ENCODE data around the gene STPG2. TPM values are rescaled to one million over a fixed set of nuclear protein-coding genes. Genes with fewer than 3 reads are reported as not detected.

The STPG2 gene
- total and polyA plus RNA-seq, 12 donors: 0.07 to 1.8 (median 0.61) TPM; not detected in 3

DNA sequence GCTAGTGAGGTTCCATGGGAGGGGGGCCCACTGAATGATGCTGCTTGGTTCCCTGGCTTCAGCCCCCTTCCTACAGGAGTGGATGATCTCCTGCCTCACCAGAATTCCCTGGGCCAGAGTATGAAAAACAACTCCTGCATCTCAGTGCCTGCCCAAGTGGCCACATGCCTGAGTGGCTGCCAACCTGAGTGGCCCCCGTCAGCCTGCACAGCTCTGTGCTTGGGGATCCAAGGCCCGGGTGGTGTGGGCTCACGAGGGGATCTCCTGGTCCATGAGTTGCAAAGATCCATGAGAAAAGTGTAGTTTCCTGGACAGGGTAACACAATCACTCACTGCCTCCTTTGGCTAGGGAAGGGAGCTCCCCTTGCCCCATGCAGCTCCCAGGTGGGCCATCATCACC, 17.1 kb downstream of the STPG2 start:
- H3K27ac ChIP-seq: no peak overlapping the region
- TF ChIP-seq, protein P1, sequence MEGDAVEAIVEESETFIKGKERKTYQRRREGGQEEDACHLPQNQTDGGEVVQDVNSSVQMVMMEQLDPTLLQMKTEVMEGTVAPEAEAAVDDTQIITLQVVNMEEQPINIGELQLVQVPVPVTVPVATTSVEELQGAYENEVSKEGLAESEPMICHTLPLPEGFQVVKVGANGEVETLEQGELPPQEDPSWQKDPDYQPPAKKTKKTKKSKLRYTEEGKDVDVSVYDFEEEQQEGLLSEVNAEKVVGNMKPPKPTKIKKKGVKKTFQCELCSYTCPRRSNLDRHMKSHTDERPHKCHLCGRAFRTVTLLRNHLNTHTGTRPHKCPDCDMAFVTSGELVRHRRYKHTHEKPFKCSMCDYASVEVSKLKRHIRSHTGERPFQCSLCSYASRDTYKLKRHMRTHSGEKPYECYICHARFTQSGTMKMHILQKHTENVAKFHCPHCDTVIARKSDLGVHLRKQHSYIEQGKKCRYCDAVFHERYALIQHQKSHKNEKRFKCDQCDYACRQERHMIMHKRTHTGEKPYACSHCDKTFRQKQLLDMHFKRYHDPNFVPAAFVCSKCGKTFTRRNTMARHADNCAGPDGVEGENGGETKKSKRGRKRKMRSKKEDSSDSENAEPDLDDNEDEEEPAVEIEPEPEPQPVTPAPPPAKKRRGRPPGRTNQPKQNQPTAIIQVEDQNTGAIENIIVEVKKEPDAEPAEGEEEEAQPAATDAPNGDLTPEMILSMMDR (IDR thresholded peaks at IDR 0.05): no peak
- no peak for TF ChIP-seq POLR2A (IDR thresholded peaks at IDR 0.05)
- intact Hi-C loops (cut with DNase I): no loop called here
- no peak for DNase-seq
- 60 to 100% (median 83%) methylated on average over 2 to 3 of the region's 3 CpGs; no CpG with 5 or more reads in 1 of the 4 donors for WGBS, 4 donors
- no peak overlapping the region for H3K4me3 ChIP-seq
- H3K4me1 ChIP-seq (replicated peaks in 1 of 2): no peaks in the 10 kb centered on the region
- H3K36me3 ChIP-seq (replicated peaks in 1 of 2): no peaks in the 10 kb centered on the region
- no peaks in the 10 kb centered on the region for H3K27me3 ChIP-seq
- H3K9me3 ChIP-seq (replicated peaks in 1 of 3): no peaks in the 10 kb centered on the region

- DNase-seq: no peak
- Histone ChIP-seq H3K36me3 (replicated peaks in 1 of 2) (no peaks in the 10 kb centered on the region), H3K27me3 (no peaks in the 10 kb centered on the region), H3K4me1 (replicated peaks in 1 of 2) (no peaks in the 10 kb centered on the region), H3K4me3 (no peak overlapping the region), H3K9me3 (replicated peaks in 1 of 3) (no peaks in the 10 kb centered on the region), H3K27ac (no peak overlapping the region)
- intact Hi-C loops (cut with DNase I): no loop called here
- 45 to 89% (median 65%) methylated on average over 2 of the region's 2 CpGs; no CpG with 5 or more reads in 1 of the 4 donors for WGBS, 4 donors
- TF ChIP-seq, protein P1 (IDR thresholded peaks at IDR 0.05): no peak
- TF ChIP-seq POLR2A (IDR thresholded peaks at IDR 0.05): no peak
Measured at GRCh38 chr4:98125585-98125984, 17.7 kb downstream of the STPG2 start.

- H3K36me3 ChIP-seq (replicated peaks in 1 of 2): no peaks in the 10 kb centered on the region
- no peaks in the 10 kb centered on the region for H3K27me3 ChIP-seq
- no peak overlapping the region for H3K27ac ChIP-seq
- no peaks in the 10 kb centered on the region for H3K4me1 ChIP-seq (replicated peaks in 1 of 2)
- intact Hi-C loops (cut with DNase I): no loop called here
- peaks cover 0 to 8% (median 0%) of the 10 kb centered on the region in 3 donors for H3K9me3 ChIP-seq (replicated peaks in 1 of 3)
- DNase-seq: no peak
- WGBS, 4 donors: 87 to 100% (median 92%) methylated on average over 2 of the region's 2 CpGs
- H3K4me3 ChIP-seq: no peak overlapping the region
- TF ChIP-seq POLR2A (IDR thresholded peaks at IDR 0.05): no peak
- TF ChIP-seq, protein P1 (IDR thresholded peaks at IDR 0.05): no peak
Measured at GRCh38 chr4:98117363-98117762, 25.9 kb downstream of the STPG2 start.

GRCh38 chr4:98113012-98113411, 30.3 kb downstream of the STPG2 start:
- Histone ChIP-seq H3K9me3 (replicated peaks in 1 of 3) (no peaks in the 10 kb centered on the region), H3K27ac (no peak overlapping the region), H3K4me1 (replicated peaks in 1 of 2) (no peaks in the 10 kb centered on the region), H3K27me3 (no peaks in the 10 kb centered on the region), H3K36me3 (replicated peaks in 1 of 2) (no peaks in the 10 kb centered on the region), H3K4me3 (no peak overlapping the region)
- TF ChIP-seq, protein P1 (IDR thresholded peaks at IDR 0.05): peak in 1 of 6 experiments; percentile 20
- no peak for TF ChIP-seq POLR2A (IDR thresholded peaks at IDR 0.05)
- DNase-seq: peak in 1 of 7 donors; percentile 4
- intact Hi-C loops (cut with DNase I): no loop called here
- 23 to 42% (median 35%) methylated on average over 3 of the region's 3 CpGs for WGBS, 4 donors
